HG02610 (cell line): ENCODE measurements around the gene SLC7A14.

Experiments used
- ATAC-seq: cut with Tn5 transposase; IDR thresholded peaks from one replicate; pipeline ENCODE4 v1.9.1; 2021; ENCODE audit warnings: mild to moderate bottlenecking, moderate library complexity; ENCODE audit not compliant: unreplicated experiment

The SLC7A14 gene

DNA sequence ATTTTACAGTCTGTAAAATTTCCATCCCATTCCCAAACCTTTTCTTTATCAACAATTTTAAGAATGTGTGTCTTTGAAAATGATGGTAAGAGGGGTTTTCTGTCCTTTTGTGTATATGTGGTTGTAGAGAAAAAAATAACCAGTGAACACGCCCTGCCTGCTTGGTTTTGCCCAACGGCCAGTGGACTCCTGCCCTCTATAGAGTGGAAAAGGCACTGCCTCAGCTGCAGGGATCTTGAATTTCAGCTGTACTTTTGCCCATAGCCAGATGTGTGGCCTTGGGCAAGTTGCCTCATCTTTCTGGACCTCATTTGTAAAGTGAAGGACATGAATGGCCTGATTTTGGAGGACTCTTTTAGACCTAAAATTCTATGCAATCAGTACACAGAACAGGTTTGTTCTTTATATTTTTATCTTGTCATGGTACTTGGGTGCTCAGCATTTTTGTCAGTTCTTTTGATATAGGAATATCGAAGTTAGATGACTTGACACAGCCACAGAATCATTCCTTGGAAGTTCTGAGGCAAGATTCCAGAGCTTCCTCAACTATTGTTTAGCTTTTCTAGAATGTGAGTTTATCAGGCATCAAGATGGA is 86.2 kb downstream of the SLC7A14 start:
- ATAC-seq: no peak

DNA sequence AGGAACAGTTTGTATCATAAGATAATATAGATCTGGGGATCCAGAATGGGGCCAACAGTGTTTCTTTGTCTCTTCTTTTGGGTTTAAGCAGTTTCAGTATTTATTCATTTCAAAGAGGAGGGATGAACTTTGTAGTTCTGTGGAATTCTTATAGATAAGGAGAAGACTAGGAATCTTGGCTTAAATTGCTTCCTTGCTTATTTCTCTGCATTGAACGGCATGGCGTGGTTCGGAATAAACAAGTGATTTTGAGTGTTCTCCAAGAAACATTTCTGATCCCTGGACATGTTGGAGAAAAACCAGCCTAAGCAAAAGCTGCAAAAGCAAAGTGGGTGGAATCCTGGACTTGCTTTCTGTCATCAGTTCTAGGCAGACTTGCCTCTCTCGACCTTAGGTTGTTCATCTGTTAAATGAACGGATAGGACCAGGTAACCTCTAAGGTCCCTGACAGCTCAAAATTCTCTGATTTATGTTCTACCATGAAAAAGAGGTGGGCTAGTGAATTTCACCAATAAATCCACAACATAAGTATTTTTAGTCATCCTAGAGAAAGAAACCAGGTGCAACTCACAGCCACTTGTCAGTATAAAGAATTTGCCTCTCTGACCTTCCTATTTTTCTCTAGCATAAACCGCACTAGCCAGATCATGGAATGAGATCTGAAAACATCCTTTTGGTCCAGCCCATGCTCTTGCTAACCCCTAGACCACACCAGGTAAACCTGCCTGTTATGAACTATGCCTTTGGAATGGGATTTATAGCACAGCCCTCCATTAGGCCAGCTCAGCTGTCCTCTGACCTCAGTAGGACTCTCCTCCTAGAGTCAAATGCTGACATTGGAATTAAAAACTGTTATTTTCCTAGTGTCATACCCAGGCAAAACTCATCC is 88.4 kb downstream of the SLC7A14 start:
- no peak for ATAC-seq

DNA sequence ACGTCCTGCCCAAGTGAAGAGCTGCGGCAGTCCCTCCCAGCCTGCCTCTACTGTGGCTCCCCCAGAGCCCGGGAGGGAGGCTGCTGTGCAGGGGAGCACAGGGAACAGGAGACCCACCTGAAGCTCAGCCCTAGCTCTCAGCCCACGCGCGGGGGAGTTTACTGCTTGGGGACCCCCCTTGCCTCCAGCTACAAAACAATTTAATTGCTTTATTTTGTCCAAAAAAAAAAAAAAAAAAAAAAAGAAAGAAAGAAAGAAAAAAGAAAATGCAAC is 89.1 kb downstream of the SLC7A14 start:
- ATAC-seq: no peak

DNA sequence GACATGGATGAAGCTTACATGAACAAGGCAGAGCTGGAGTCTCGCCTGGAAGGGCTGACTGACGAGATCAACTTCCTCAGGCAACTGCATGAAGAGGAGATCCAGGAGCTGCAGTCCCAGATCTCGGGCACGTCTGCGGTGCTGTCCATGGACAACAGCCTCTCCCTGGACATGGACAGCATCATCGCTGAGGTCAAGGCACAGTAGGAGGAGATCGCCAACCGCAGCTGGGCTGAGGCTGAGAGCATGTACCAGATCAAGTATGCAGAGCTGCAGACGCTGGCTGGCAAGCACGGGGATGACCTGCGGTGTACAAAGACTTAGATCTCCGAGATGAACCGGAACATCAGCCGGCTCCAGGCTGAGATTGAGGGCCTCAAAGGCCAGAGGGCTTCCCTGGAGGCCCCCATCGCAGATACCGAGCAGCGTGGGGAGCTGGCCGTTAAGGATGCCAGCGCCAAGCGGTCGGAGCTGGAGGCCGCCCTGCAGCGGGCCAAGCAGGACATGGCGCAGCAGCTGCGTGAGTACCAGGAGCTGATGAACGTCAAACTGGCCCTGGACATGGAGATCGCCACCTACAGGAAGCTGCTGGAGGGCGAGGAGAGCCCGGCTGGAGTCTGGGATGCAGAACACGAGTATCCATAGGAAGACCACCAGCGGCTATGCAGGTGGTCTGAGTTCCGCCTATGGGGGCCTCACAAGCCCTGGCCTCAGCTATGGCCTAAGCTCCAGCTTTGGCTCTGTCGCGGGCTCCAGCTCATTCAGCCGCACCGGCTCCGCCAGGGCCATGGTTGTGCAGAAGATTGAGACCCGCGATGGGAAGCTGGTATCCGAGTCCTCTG is 89.6 kb downstream of the SLC7A14 start:
- no peak for ATAC-seq

DNA sequence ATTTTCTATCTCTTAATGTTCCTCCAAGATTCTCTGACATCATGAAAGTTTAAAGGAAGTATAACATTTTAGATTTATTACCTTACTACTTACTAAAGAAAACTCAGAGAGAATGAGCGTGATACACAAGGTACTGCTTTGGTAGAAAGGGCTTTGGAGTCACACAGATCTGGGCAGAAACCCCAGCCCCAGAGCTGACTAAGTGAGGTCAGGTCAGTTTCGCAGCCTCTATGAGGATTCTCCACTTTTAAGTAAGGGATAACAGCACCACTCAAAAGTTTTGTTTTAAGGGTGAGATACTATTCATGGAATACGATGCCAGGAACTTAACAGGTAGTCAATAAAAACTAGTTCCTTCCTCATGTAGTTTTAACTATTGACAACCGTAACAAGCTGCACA is 91.1 kb downstream of the SLC7A14 start:
- ATAC-seq: no peak

DNA sequence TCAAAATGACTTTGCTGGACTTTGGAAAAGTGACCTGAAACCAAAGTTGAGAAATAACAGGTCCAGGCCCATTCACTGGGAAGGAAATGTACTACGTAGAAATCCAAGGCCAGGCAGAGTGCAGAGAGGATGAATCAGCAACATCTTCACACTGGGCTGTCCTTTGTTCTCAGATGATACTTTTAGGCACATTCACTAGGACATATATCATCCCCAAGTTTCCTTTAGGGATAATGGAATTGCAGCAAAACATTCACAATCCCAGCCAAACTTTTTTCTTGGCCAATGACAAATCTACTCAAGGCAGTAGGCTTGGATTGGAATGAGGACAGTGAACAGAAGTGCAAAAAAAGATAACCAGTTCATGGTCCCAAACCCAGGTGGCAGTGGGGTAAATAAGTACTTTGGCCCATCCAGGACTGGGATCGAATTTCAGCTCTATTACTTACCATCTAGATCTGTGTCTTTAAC is 92.1 kb downstream of the SLC7A14 start:
- no peak for ATAC-seq

DNA sequence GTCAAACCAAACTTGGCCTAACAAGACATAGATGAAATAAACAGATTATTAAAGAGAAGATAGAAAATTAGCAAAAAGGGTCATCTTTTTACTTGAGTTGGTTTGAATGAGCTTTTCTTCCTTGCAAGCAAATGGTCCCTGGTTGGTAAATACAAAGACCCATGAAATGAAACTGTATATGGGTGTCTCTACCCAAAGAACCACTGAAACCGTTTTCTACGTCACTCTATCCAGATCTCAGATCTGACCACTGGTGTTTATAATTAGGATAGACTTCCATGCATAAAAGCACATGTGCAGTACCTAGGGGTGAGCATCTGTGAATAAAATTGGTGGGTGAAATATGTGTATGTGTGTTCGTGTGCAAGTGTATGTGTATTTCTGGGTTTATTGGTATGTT is 94.0 kb downstream of the SLC7A14 start:
- no peak for ATAC-seq

DNA sequence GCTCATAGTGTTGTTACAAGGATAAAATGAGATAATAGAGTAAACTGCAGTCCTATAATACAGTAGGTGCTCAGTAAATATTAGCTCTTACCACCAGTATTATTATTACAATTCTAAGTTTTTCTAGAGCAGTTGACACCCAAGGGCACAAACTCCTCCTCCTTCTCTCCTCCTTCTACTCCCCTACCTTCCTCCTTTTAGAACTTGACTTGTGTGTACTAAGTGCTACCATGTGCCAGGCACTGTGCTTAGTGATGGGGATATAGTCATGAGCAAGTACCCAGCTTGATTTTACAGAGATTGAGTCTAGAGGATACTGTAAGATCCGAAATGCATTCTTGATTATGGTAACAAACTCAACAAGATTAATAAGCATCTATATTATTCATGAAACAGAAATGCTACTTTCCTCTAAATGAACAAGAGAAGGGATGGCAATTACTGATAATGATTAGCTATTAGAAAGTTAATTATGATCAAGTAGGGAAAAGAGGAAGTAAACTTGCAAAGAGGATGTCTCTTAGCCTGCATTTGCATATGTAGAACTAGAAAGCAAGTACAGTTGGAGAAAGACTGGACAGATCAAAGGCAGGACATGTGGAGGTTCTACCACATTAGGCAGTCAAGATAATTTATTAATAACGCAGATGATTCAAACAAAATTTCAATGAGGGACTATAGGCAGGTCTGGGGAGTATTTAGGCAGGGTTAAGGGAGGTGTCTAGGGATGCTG is 94.9 kb downstream of the SLC7A14 start:
- no peak for ATAC-seq

DNA sequence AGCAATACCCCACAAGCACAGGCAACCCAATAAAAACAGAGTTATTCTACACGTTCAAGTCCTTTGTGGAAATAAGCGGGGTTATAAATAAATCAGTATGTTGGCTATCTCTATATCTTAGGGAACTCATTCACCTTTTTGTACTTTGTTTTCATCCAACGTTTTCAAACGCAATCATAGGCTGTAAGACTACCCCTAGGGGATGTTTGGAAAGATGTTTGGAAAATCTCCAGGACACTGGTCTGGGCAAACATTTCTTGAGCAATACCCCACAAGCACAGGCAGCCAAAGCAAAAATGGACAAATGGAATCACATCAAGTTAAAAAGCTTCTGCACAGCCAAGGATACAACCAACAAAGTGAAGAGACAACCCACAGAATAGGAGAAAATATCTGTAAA is 97.1 kb downstream of the SLC7A14 start:
- no peak for ATAC-seq

DNA sequence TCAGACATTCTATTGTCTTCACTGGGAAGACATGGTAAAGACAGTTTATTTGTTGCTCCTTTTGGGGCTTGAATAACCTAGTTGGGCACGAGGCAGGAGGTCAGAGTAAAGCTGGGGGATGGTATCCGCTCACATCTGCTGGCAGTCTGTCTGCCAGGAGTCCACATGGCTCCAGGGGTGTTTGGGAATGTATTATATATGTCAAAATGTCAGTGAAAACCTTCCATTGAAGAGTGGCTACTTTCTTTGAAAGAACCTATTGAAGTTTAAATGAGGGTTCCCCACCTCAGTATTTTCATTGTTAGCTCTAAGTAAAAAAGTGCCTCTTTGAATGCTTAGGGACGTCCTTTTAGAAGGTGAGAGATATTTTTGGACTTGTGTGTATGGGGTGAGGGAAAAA is 98.8 kb downstream of the SLC7A14 start:
- no peak for ATAC-seq

DNA sequence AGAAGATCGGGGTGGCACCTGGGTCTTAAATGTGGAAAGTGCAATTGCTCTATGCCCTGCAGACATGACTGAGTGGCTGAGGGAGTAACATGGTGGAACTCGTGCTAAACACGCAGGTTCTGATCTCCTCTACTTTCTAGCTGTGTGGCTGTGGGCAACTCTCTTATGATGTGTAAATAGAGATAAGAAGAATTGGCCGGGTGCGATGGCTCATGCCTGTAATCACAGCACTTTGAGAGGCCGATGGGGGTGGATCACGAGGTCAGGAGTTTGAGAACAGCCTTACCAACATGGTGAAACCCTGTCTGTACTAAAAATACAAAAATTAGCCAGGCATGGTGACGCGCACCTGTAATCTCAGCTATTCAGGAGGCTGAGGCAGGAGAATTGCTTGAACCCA is 99.5 kb downstream of the SLC7A14 start:
- no peak for ATAC-seq

DNA sequence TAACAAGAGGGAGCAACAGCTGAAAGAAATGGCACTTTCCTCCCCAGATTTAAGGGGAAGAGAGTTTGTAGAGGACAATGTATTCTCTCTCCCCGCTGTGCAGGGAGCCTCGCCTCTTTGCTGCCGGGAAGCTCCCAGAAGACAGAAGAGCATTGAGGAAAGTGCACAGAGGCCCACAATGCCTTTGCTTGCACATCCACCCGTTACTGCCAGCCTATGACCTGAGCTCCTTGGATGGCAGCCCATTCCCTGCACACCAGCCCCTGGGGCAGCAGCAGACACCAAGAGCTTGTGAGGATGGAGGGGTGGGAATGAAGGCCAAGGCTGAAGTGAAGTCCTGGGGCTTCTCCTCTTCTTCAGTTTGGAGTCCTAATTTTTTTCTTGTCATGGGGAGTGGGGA is 100.2 kb downstream of the SLC7A14 start:
- no peak for ATAC-seq

DNA sequence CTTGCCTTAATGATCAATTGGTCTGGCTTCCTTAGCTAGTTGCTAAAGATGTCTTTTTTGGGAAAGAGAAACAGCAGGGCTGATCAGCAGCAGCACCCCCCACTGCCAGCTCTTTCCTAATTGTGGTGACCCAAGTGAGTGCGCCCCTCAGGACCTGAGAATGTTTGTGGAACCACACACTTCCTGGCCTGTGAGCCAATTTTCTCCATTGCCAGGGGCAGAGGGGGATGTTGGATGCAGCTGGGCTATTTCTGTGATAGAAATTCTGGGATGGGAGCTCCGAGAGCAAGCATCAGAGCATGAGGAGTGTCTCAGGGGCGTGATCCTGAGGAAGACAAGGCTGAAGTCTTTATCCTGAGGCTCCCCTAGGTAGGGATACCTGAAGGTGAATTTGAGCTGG is 100.6 kb downstream of the SLC7A14 start:
- ATAC-seq: no peak

DNA sequence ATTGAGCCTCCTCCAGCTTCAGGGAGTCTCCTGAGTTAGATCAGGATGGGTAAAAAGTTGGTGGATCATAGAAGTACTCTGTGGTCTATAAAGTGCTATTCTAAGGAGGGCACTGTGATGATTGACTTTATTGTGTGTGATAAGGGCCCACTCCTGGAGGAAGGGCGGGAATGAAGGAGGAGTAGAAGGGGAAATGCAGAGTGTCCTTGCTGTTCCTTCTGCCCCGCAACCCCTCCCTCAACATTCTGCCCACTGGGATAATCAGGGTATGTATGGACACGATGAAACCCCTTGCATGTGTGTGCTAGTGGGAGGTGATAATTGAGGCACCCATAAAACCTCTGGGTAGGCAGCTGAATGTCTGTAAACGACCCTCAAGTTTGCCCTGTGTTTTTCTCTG is 101.0 kb downstream of the SLC7A14 start:
- no peak for ATAC-seq

DNA sequence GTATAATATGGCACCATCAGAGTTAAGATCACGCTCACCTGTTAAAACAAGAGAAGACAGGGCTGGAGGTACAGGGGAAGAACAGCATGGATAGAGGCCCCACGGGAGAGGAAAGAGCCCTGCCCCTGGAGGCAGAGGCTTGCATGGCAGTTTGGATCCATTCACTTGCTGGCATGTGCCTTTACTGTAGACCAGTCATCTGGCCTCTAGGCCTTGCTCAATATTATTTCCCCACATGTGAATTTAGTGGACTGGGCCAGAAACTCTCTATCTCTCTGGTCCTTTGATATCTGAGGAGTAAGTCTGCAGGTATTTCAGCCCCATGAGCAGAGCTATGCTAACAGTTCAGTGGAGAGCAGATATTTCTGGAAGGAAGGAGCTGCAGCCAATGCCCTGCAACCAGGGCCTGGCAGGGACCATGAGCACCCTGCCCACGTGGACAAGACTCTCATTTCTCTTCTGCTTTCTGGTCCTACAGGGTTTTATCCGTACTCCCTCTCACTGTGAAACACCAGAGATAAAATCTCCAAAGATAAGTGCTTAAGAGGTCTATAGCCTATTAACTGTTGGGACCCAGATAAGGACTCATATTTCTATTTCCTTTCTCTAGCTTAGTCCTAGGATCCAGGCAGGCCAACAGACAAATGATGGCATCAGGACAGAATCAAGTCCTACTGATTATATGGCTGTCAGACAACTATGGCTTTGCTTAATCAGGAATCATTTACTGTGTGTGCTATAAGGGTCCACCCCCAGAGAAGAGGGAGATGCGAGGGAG is 102.2 kb downstream of the SLC7A14 start:
- ATAC-seq: no peak

DNA sequence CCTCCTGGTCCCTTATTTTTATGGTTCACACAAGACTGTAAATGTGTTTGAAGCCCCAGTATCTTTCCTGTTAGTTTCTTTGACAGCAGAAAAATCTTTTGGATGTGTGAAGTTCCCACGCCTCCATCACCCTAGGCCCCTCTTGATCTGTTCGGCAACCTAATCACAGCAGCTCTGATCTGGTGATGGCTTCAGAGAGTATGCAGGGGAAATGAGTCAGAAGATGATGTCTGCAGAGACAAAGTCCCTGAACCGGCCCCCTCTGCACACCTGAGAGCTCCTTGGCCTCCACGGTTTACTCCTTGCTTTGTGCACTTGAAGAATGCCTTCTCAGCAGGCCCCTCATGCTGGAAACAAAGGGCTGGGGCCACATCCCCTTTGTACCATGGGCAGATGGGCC is 103.7 kb downstream of the SLC7A14 start:
- no peak for ATAC-seq

DNA sequence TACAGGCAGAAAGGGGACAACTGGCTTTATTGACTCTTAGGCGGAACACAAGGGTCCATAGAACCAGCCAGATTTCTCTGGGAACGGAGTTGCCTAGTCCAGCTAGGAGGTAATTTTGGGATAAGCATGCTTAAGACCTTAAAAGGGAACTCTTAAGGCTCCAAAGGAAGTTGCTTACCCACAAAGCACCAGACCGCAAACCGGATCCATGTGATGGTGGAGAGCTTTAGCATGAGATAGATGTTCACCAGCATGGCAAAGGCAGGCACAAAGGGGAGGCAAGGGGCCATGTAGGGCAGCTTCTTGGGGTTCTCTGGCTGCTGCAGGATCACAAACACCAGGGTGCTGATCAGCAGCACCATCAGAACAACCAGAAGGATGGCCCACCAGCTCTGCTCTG is 105.8 kb downstream of the SLC7A14 start:
- no peak for ATAC-seq

DNA sequence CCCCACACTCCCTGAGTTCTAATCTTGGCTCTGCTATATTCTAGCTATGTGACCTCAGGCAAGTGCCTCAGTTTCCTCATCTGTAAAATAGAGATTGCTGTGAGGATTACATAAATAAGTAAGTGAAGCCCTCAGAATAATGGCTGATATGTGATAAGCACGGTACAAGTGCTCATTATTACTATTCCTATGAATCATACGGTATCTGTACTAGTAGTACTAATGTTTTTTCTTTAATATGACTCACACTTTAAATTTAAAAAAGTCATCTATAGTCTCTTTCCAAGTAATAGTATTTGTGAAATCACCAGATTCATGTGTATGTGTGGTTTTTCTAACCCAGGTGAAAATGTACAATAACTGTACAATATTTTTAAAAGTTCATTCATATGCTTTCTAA is 108.5 kb downstream of the SLC7A14 start:
- no peak for ATAC-seq

DNA sequence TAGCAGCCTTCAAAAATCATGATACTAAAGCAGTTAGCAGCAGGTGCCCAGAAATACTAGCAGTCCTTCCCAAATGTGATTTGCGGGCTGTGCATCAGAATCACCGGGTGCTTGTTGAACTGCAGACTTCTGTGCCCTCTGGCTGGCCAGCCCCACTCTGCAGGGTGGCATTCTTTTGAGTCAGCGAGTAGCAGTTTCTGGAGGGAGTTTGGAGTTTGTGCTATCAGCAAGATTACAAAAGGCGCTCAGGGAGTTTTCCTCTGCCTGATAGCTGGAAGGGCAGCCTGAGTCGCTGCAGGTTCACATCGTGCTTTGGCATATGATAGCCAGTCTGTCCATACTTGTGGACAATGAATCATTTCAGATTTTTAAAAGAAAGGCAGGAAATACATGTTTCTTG is 109.6 kb downstream of the SLC7A14 start:
- ATAC-seq: no peak

DNA sequence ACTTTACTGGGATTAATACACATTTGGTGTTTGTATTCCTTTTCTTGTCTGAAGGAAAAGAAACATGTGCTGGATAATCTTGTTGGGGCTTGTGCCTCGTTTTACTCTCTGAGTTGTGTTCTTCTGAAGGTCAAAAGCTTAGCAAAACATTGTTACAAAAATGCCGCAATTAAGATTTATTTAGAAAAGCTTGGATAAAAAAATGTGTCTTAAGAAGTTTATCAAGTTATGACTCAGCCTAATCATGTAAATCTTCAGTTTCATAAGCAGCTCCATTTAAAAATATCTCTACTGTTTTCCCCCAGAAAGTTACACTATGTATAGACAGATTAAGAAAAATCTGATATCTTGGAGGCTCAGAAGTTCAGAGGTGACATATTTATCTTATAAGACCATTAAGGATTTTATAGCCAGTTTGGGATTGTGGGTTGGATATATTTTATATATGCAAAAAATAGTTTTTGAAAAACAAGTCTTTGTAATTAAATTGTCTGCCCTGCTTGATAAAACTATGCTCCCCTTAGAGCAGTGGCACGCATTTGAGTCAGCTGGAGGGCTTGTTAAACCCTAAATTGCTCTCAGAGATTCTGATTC is 110.7 kb downstream of the SLC7A14 start:
- no peak for ATAC-seq
